Fibroblast of lung (primary cell): ENCODE data around the gene CHD1L. TPM values are rescaled to one million over a fixed set of nuclear protein-coding genes. Genes with fewer than 3 reads are reported as not detected.

Experiments used
- DNase-seq, 2 donors: peaks; one replicate each; pipeline versions ENCODE4 v3.0.0 to v3.0.0-alpha.2; 2010; ENCODE audit warnings: low read depth in 2 of 2
- H2AFZ ChIP-seq: 2 replicates; pipeline ENCODE4 v1.5.1; 2012; ENCODE audit warnings: low read length, control low read depth, inconsistent platforms
- H3K27ac ChIP-seq: 2 replicates; pipeline ENCODE4 v1.5.1; 2011; ENCODE audit warnings: low read length, control low read depth; ENCODE audit not compliant: insufficient read depth
- H3K27me3 ChIP-seq: 2 replicates; pipeline ENCODE4 v1.5.1; 2011; ENCODE audit warnings: mild to moderate bottlenecking, low read length; ENCODE audit not compliant: control insufficient read depth, insufficient read depth
- H3K36me3 ChIP-seq: 2 replicates; pipeline ENCODE4 v1.5.1; 2011; ENCODE audit warnings: low read length; ENCODE audit not compliant: control insufficient read depth, insufficient read depth
- H3K4me1 ChIP-seq: 2 replicates; pipeline ENCODE4 v1.5.1; 2011; ENCODE audit warnings: low read length; ENCODE audit not compliant: control insufficient read depth, insufficient read depth; ENCODE audit errors: extremely low read depth
- H3K4me2 ChIP-seq: 2 replicates; pipeline ENCODE4 v1.5.1; 2011; ENCODE audit warnings: low read length, control low read depth; ENCODE audit not compliant: insufficient read depth; ENCODE audit errors: extremely low read depth
- H3K4me3 ChIP-seq, 4 experiments: fragments of 200-600 bp in 1 of 4; sonication (generic) in 1 of 4; replicated peaks in 1 of 4; 2 replicates each; pipeline ENCODE4 v1.5.1; 2011 to 2016; ENCODE audit warnings: low read length in 4 of 4, low read depth in 3 of 4, mild to moderate bottlenecking in 3 of 4, control low read depth in 2 of 4, inconsistent platforms in 1 of 4, mixed read lengths in 1 of 4; ENCODE audit not compliant: insufficient read depth in 1 of 4; ENCODE audit errors: control extremely low read depth in 1 of 4
- H3K79me2 ChIP-seq: 2 replicates; pipeline ENCODE4 v1.5.1; 2012; ENCODE audit warnings: mild to moderate bottlenecking, low read length, inconsistent platforms; ENCODE audit not compliant: control insufficient read depth, insufficient read depth
- H3K9ac ChIP-seq: 2 replicates; pipeline ENCODE4 v1.5.1; 2011; ENCODE audit warnings: mild to moderate bottlenecking, low read length, control low read depth; ENCODE audit not compliant: insufficient read depth
- H3K9me3 ChIP-seq: 2 replicates; pipeline ENCODE4 v1.5.1; 2012; ENCODE audit warnings: low read depth, low read length; ENCODE audit not compliant: control insufficient read depth, insufficient read depth
- H4K20me1 ChIP-seq: 2 replicates; pipeline ENCODE4 v1.5.1; 2011; ENCODE audit warnings: low read length; ENCODE audit not compliant: control insufficient read depth, insufficient read depth; ENCODE audit errors: extremely low read depth
- EZH2 ChIP-seq: IDR thresholded peaks from 2 replicates; pipeline ENCODE4 v1.5.1; 2012; ENCODE audit warnings: low read length, control low read depth, mild to moderate bottlenecking; ENCODE audit errors: missing control alignments
- polyA plus RNA-seq, 2 donors: library from polyadenylated mRNA; depleted of rRNA in 1 of 2; stranded (reverse) in 1 of 2; unstranded in 1 of 2; fragments of >200 nt; gene quantifications; 2 replicates each; pipeline ENCODE4 v1.2.1, GENCODE V29; 2011 to 2012; ENCODE audit warnings: missing spikeins in 1 of 2
- total RNA-seq: library from RNA; depleted of rRNA; stranded (reverse); fragments of >200 nt; gene quantifications from 2 replicates; pipeline ENCODE4 v1.2.1, GENCODE V29; 2014
- TF ChIP-seq, protein P1 (sequence below), 2 donors: IDR thresholded peaks in 1 of 2; conservative IDR thresholded peaks in 1 of 2; 1 replicate in 1 of 2; 2 replicates in 1 of 2; pipeline ENCODE4 v1.5.1; 2011 to 2012; ENCODE audit warnings: low read length in 2 of 2, control low read depth in 1 of 2, inconsistent platforms in 1 of 2, low read depth in 1 of 2, mild to moderate bottlenecking in 1 of 2

The CHD1L gene
- total and polyA plus RNA-seq, 2 donors (not counting 1 experiment from before 2014, with no cell fraction given): 35.5 to 36.0 TPM

DNA sequence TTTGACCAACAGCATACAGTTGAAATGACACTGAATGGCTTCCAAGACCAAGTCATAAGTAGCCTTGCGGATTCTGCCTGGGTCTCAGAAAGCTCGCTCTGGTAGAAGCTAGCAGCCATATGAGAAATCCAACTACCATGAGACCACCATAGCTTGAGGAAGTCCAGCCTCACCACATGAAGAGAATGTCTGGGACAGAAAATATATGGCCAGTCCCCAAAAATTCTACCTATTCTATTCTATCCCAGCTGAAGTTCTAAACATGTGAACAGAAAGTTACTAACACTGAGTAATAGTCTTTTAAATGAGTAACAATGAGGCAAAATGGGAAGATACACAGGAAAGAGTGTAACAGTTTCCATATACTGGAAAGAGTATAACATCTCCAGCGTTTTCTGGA is 26.4 kb upstream of the CHD1L start:
- no peak for DNase-seq
- Histone ChIP-seq H3K36me3 (no peaks in the 10 kb centered on the region), H3K27me3 (no peaks in the 10 kb centered on the region), H3K9ac (no peak overlapping the region), H3K9me3 (no peaks in the 10 kb centered on the region), H3K4me1 (no peaks in the 10 kb centered on the region), H3K79me2 (no peaks in the 10 kb centered on the region), H3K4me3 (no peak overlapping the region), H4K20me1 (no peaks in the 10 kb centered on the region), H2AFZ (no peak overlapping the region), H3K4me2 (no peak overlapping the region), H3K27ac (no peak overlapping the region)
- no peak for TF ChIP-seq EZH2
- TF ChIP-seq, protein P1, sequence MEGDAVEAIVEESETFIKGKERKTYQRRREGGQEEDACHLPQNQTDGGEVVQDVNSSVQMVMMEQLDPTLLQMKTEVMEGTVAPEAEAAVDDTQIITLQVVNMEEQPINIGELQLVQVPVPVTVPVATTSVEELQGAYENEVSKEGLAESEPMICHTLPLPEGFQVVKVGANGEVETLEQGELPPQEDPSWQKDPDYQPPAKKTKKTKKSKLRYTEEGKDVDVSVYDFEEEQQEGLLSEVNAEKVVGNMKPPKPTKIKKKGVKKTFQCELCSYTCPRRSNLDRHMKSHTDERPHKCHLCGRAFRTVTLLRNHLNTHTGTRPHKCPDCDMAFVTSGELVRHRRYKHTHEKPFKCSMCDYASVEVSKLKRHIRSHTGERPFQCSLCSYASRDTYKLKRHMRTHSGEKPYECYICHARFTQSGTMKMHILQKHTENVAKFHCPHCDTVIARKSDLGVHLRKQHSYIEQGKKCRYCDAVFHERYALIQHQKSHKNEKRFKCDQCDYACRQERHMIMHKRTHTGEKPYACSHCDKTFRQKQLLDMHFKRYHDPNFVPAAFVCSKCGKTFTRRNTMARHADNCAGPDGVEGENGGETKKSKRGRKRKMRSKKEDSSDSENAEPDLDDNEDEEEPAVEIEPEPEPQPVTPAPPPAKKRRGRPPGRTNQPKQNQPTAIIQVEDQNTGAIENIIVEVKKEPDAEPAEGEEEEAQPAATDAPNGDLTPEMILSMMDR (conservative IDR thresholded peaks at IDR 0.05 in 1 of 2, IDR thresholded peaks at IDR 0.05 in 1 of 2; ENCODE audit: low read depth in 1 of 2, low read length in 2 of 2): no peak

DNA sequence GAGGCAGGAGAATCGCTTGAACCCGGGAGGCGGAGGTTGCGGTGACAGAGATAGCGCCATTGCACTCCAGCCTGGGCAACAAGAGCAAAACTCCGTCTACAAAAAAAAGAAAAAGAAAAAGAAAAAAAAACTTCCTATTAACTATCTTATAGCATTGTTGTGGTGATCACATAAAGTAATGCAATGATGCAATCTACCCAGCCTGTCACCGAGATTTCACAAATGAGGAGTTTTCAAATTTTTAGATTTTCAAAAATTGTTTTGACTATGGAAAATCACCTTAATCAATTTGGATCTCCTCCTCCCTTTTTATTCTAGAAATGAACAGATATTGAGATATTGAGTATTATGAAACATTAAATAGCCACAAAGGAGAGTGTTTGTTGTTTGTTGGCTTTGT is 25.3 kb upstream of the CHD1L start:
- Histone ChIP-seq H3K4me2 (no peak overlapping the region), H3K9ac (no peak overlapping the region), H3K9me3 (no peaks in the 10 kb centered on the region), H4K20me1 (no peaks in the 10 kb centered on the region), H3K4me3 (no peak overlapping the region), H2AFZ (no peak overlapping the region), H3K36me3 (no peaks in the 10 kb centered on the region), H3K4me1 (no peaks in the 10 kb centered on the region), H3K27me3 (no peaks in the 10 kb centered on the region), H3K27ac (no peak overlapping the region), H3K79me2 (no peaks in the 10 kb centered on the region)
- TF ChIP-seq EZH2: no peak
- TF ChIP-seq, protein P1 (conservative IDR thresholded peaks at IDR 0.05 in 1 of 2, IDR thresholded peaks at IDR 0.05 in 1 of 2; ENCODE audit: low read depth in 1 of 2, low read length in 2 of 2): no peak
- DNase-seq: no peak

DNA sequence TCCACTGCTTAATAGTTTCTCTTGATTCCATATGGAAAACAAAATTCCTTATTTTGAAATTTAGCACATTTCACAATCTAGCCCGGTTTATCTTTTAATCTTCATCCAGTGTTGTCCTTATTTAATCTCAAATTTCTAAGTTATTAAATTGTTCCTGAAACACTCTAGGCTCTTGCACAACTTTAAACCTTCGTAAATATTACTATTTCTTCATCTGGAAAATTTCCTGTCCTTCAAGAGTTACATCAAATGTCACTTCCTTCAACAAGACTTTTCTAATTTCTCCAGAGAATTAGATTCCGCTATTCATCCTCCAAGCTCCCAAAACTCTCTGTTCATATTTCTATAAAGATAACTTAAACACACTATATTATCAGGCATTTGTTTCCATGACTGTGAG is 23.9 kb upstream of the CHD1L start:
- no peaks in the 10 kb centered on the region for H3K9me3 ChIP-seq
- DNase-seq: no peak
- H3K79me2 ChIP-seq: no peaks in the 10 kb centered on the region
- TF ChIP-seq, protein P1 (conservative IDR thresholded peaks at IDR 0.05 in 1 of 2, IDR thresholded peaks at IDR 0.05 in 1 of 2; ENCODE audit: low read depth in 1 of 2, low read length in 2 of 2): no peak
- no peak for TF ChIP-seq EZH2
- H3K36me3 ChIP-seq: no peaks in the 10 kb centered on the region
- H2AFZ ChIP-seq: no peak overlapping the region
- no peak overlapping the region for H3K4me2 ChIP-seq
- H3K27me3 ChIP-seq: no peaks in the 10 kb centered on the region
- no peak overlapping the region for H3K27ac ChIP-seq
- no peaks in the 10 kb centered on the region for H3K4me1 ChIP-seq
- no peaks in the 10 kb centered on the region for H4K20me1 ChIP-seq
- no peak overlapping the region for H3K4me3 ChIP-seq
- H3K9ac ChIP-seq: no peak overlapping the region
